GM21576 (cell line): ENCODE measurements around the gene ALMS1.
A peak's percentile ranks its signal among the peaks of the same experiment; 100 is the strongest.
"Not testable (repeated sequence)": the region's sequence is repeated elsewhere in the genome, so short reads cannot be mapped to it uniquely, and the experiment has no call there.

ENCODE experiments used
- ATAC-seq: cut with Tn5 transposase; IDR thresholded peaks from one replicate; pipeline ENCODE4 v1.9.1; 2021; ENCODE audit warnings: mild to moderate bottlenecking, moderate library complexity; ENCODE audit not compliant: unreplicated experiment

ALMS1 gene

DNA sequence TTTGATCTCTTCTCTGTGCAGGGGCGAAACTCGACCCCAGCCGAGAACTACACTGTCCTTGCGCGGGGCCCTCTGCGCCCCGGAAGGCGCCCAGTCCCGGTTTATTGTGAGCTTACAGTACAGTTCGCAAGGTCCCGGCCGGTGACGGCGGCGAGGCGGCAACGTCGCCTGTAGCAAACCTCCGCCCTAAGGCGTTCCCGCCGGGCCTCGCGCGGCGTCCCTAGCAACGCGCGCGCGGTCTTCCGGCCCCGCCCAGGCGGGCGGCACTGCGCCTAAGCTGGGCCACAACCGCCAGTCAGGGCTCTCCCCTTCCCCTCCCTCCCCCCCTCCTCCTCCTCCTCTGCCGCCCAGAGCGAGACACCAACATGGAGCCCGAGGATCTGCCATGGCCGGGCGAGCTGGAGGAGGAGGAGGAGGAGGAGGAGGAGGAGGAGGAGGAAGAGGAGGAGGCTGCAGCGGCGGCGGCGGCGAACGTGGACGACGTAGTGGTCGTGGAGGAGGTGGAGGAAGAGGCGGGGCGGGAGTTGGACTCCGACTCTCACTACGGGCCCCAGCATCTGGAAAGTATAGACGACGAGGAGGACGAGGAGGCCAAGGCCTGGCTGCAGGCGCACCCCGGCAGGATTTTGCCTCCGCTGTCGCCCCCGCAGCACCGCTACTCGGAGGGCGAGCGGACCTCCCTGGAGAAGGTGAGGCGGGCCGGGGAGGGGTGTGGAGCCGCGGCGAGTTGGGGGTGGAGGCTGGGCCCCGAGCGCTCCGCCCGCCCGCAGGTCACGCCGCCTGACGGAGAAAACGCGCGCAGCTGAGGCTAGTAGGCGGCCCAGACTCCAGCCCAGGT lies at the start of gene ALMS1:
Gene ALMS1, plus strand, starts transcription at position 333 of the 838 bp plus-strand sequence. Its CDS starts 33 bp downstream, at position 366.
- ATAC-seq: peak; percentile 89

DNA sequence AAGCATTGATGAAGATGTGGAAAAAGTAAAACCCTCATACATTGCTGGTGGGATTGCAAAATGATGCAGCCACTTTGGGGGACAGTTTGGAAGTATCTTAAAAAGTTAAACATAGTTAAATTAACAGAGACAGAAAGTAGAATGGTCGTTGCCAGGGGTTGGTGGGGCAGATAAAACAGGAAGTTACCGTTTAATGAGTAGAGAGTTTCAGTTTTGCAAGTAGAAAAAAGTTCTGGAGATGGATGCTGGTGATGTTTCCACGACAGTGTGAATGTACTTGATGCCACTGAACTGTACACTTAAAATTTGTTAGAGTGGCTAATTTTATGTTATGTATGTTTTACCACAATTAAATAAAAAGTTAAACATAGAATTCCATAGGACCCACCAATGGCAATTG lies 47.8 kb upstream of the ALMS1 start:
- ATAC-seq: no peak

GRCh38 chr2:73339201-73339600 lies 46.4 kb upstream of the ALMS1 start:
- no peak for ATAC-seq

DNA sequence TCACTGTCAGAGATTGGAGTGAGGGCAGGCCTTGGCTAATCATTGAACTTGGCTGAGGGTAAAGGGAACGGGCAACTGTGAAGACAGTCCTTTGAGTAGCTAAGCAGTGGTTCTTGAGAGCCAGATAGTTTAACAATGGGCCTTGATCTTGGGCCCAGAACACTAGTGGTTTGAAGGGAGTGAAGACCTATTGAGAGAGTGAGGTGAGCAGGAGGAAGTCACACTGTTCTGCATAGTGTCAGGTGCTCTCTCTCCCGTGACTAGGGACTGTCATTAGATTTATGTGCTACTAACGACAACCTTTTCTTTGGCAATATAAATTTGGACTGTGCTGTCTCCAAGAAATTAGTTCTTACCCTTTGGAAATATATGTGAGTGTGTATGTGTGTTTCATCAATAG lies 44.6 kb upstream of the ALMS1 start:
- no peak for ATAC-seq

DNA sequence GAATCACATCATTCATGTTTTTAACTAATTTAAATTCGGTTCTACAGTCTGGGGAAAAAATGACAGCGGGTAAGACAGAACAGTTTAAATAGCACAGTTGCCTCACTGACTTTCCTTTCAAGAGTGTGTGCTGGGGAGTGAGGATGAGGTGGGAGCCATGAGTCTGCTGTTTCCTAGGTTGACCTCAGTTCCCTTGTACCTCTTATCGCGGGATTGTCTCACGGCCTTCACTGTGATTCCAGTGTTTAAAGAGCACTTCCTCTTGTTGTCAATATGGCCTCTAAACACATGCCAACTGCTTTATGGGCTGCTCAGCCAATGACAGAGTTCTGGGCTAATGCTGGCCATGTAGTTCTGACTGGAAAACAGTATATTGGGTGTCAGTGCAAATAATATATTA lies 41.6 kb upstream of the ALMS1 start:
- no peak for ATAC-seq

DNA sequence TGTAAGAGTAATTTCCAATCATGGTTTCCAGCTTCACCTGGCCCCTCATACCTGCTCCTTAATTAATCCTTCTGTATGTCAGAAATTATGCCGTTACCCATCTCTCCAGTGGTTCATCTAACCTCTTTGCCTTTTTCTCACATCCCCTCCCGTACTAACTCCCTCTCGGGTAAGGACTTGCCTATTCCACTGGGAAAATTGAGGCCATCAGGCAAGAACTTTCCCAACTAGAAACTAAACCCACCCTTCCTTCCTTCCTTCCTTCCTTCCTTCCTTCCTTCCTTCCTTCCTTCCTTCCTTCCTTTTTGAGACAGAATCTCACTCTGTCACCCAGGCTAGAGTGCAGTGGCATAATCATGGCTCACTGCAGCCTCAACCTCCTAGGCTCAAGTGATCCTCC lies 40.9 kb upstream of the ALMS1 start:
- not testable (repeated sequence) for ATAC-seq

GRCh38 chr2:73350035-73350691 lies 35.5 kb upstream of the ALMS1 start:
- ATAC-seq: no peak

GRCh38 chr2:73356097-73356496 lies 29.5 kb upstream of the ALMS1 start:
- no peak for ATAC-seq

GRCh38 chr2:73359915-73360697 lies 25.5 kb upstream of the ALMS1 start:
- no peak for ATAC-seq

GRCh38 chr2:73366060-73366459 lies 19.6 kb upstream of the ALMS1 start:
- no peak for ATAC-seq

DNA sequence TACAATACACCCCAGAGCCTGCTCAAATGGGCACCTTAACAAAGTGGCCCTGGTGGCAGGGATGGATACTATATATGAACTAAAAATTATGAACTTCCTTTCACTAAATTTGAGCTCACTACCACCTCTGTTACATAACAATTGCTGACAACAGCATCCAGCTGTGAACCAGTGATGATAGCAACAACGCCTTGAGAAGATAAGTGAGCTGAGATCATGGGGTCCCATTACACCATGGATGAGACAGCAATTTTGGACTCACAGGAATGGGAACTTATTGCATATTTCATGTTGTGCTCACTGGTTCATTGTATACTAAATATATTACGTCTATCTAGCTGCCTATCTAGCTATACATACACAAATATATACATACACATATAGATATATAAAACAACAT lies 16.9 kb upstream of the ALMS1 start:
- ATAC-seq: no peak

DNA sequence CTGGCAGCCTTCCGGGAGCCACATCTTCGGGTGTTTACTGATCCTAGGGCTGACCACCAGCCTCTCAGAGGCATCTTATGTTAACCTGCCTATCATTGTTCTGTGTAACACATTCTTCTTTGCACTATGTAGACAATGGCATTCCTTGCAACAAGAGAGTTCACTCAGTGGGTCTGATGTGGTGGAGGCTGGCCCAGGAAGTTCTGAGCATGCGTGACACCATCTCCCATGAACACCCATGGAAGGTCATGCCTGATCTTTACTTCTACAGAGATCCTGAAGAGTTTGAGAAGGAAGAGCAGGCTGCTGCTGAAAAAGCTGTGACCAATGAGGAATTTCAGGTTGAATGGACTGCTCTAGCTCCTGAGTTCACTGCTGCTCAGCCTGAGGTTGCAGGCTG lies 15.3 kb upstream of the ALMS1 start:
- no peak for ATAC-seq

DNA sequence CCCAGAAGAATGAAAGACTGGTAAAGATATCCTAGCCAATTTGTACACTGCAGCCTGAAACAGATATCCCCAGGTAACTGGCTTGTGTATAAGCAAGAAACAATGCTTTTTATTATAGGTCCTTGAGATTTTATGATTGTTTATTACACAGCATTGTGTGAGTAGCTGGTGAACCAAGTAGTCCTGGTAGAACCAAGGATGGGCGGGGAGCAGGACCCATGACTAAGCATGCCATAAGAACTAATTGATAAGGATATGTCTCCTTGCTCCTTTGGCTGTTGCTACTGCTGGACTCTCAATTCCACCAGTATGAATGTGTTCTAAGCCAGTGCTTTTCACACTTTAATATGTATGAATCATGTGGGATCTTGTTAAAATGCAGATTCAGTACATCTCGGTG lies 12.3 kb upstream of the ALMS1 start:
- ATAC-seq: no peak

- no peak for ATAC-seq
These were observed 11.4 kb upstream of the ALMS1 start for GRCh38 chr2:73374269-73374668.

- ATAC-seq: no peak
These were observed 9.0 kb upstream of the ALMS1 start for GRCh38 chr2:73376681-73377080.

- ATAC-seq: no peak
These were observed 2.6 kb upstream of the ALMS1 start for GRCh38 chr2:73383036-73383435.

- ATAC-seq: no peak
These were observed 523 bp upstream of the ALMS1 start for GRCh38 chr2:73385123-73385503.

- peak; percentile 1 for ATAC-seq
These were observed 769 bp downstream of the ALMS1 start for GRCh38 chr2:73386342-73386868.

DNA sequence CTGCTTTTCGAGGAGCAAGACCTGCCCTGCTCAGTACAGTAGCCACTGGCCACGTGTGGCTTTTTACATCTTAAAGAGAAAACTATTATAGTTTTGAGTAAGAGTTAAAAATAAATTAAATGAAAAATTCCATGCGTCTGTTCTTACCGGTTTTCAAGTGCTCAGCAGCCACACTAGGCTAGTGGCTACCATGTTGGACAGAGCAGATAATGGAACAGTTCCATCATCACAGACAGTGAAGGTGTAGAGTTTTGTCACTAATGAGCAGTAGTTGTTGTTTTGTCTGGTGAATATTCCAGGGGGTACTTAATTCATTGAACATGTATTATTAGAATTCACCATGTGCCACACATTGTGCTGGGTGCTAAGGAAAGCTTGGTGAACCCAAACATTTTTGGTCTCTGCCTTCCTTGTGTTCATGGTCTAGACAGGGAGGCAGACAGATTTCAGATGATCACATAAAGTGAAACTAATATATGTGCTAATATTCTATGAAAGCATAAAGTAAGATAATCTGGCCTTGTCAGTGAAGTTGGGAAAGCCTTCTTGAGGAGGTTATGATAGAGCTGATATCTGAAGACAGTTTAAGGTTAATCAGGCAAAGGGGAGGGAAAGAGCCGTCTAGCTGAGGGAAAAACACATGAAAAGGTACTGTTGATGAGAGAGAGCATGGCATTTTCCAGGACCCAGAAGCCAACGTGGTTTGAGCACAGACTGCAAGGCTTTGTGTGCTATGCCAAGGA lies 1.4 kb downstream of the ALMS1 start:
- ATAC-seq: no peak

- ATAC-seq: no peak
These were observed 16.9 kb downstream of the ALMS1 start for GRCh38 chr2:73402386-73403103.
